Bone marrow (tissue), 2 donors: Measurements from ENCODE around the gene SYTL3.
"Not testable (repeated sequence)": the region's sequence is repeated elsewhere in the genome, so short reads cannot be mapped to it uniquely, and the experiment has no call there.

Experiments
- DNase-seq, 2 donors: peaks; one replicate each; lab custom pipeline; 2025; lab: John Stamatoyannopoulos, UW

SYTL3 gene

GRCh38 chr6:158639056-158639455, 10.8 kb upstream of the SYTL3 start:
- no peak for DNase-seq

GRCh38 chr6:158640519-158640918, 9.3 kb upstream of the SYTL3 start:
- DNase-seq: no peak

- no peak for DNase-seq
Measured at GRCh38 chr6:158642097-158642601, 7.7 kb upstream of the SYTL3 start.

GRCh38 chr6:158643836-158644230, 6.0 kb upstream of the SYTL3 start:
- DNase-seq: no peak

- peak; percentile 67 to 81 for DNase-seq
Measured at GRCh38 chr6:158644231-158645063, 5.4 kb upstream of the SYTL3 start, which contains the start of gene DYNLT1. TSS of gene DYNLT1 (minus strand) at chr6:158644743. CDS start at chr6:158644708, 35 bp downstream.

- no peak for DNase-seq
Measured at GRCh38 chr6:158645064-158646022, 4.5 kb upstream of the SYTL3 start.

GRCh38 chr6:158646023-158646910, 3.6 kb upstream of the SYTL3 start:
- DNase-seq: no peak

GRCh38 chr6:158647501-158647900, 2.4 kb upstream of the SYTL3 start:
- DNase-seq: no peak

- DNase-seq: no peak
Measured at GRCh38 chr6:158648682-158649131, 1.1 kb upstream of the SYTL3 start.

GRCh38 chr6:158651981-158652737, 2.3 kb downstream of the SYTL3 start:
- not testable (repeated sequence) for DNase-seq

GRCh38 chr6:158653577-158654354, 3.9 kb downstream of the SYTL3 start:
- peak in 1 of 2 donors; percentile 70 for DNase-seq

- DNase-seq: peak in 1 of 2 donors; percentile 53
Measured at GRCh38 chr6:158654498-158654897, 4.6 kb downstream of the SYTL3 start.

GRCh38 chr6:158654960-158655489, 5.2 kb downstream of the SYTL3 start:
- DNase-seq: no peak

- DNase-seq: no peak
Measured at GRCh38 chr6:158655569-158656450, 6.0 kb downstream of the SYTL3 start.

- not testable (repeated sequence) for DNase-seq
Measured at GRCh38 chr6:158656986-158657385, 7.1 kb downstream of the SYTL3 start.

GRCh38 chr6:158660333-158660754, 10.5 kb downstream of the SYTL3 start:
- DNase-seq: no peak

GRCh38 chr6:158661156-158661685, 11.4 kb downstream of the SYTL3 start:
- no peak for DNase-seq

- no peak for DNase-seq
Measured at GRCh38 chr6:158662607-158662953, 12.7 kb downstream of the SYTL3 start.
